Calu3 (cell line): ENCODE data around the gene BPNT1. TPM values are rescaled to one million over a fixed set of nuclear protein-coding genes. Genes with fewer than 3 reads are reported as not detected.
A peak's percentile ranks its signal among the peaks of the same experiment; 100 is the strongest.

Experiments
- BruUV-seq: library from RNA; stranded (reverse); fragments of 400-500 nt; replicated peaks from 2 replicates; lab custom pipeline; 2021; lab: Mats Ljungman, UMichigan
- CTCF ChIA-PET: fragments of 300-600 bp; sonication (Branson Sonifier 250); formaldehyde crosslinking; loops from one replicate; lab custom pipeline; 2022; ENCODE audit warnings: antibody characterized with exemption; lab: Charles Lee
- DNase-seq: peaks from one replicate; pipeline ENCODE4 v3.0.0; 2022
- H3K27ac Mint-ChIP-seq: one replicate; pipeline ENCODE4 v1.8.0; 2022; ENCODE audit warnings: mixed read lengths; ENCODE audit not compliant: unreplicated experiment
- H3K27me3 Mint-ChIP-seq: one replicate; pipeline ENCODE4 v1.8.0; 2022; ENCODE audit warnings: mixed read lengths; ENCODE audit not compliant: unreplicated experiment
- H3K36me3 Mint-ChIP-seq: one replicate; pipeline ENCODE4 v1.8.0; 2022; ENCODE audit warnings: mild to moderate bottlenecking, moderate library complexity, mixed read lengths; ENCODE audit not compliant: insufficient read depth, unreplicated experiment
- H3K4me1 Mint-ChIP-seq: one replicate; pipeline ENCODE4 v1.8.0; 2022; ENCODE audit warnings: mild to moderate bottlenecking, low read depth, mixed read lengths; ENCODE audit not compliant: unreplicated experiment
- H3K4me3 Mint-ChIP-seq: one replicate; pipeline ENCODE4 v1.8.0; 2022; ENCODE audit warnings: mild to moderate bottlenecking, low read depth, moderate library complexity, mixed read lengths; ENCODE audit not compliant: unreplicated experiment
- H3K9me3 Mint-ChIP-seq: one replicate; pipeline ENCODE4 v1.8.0; 2022; ENCODE audit warnings: low read depth, mixed read lengths; ENCODE audit not compliant: unreplicated experiment
- CTCF ChIP-seq: fragments of 200-600 bp; IDR thresholded peaks from one replicate; pipeline ENCODE4 v1.8.0; 2022; ENCODE audit warnings: antibody characterized with exemption; ENCODE audit not compliant: unreplicated experiment
- intact Hi-C: fragments of 100-400 bp; cut with micrococcal nuclease; formaldehyde crosslinking; loops from one replicate; pipeline ENCODE4 v1.10.0; 2022; ENCODE audit not compliant: unreplicated experiment
- total RNA-seq: library from RNA; stranded (reverse); gene quantifications from 2 replicates; pipeline ENCODE4 v1.2.3, GENCODE V29; 2022

The BPNT1 gene
- total RNA-seq, 1 experiment from 2014 or later: 46.9 TPM

GRCh38 chr1:220045356-220046051 lies 44.1 kb downstream of the BPNT1 start:
- TF ChIP-seq CTCF: no peak
- Mint-ChIP-seq H3K36me3 (peaks cover 55% of the 10 kb centered on the region), H3K9me3 (no peaks in the 10 kb centered on the region), H3K27me3 (no peaks in the 10 kb centered on the region), H3K27ac (peak overlapping the region; percentile 99), H3K4me3 (peak overlapping the region; percentile 97), H3K4me1 (peaks cover 10% of the 10 kb centered on the region)
- peak; percentile 9 for DNase-seq
- BruUV-seq: no TSS peak
- CTCF ChIA-PET: interaction anchor here (0.6 to 0.7 kb wide), 3 partner anchors 11 to 254 kb away, joined by 3 to 4 read pairs (median 3); no protein-coding TSS in a partner anchor
- intact Hi-C loops: loop anchor here (5.0 kb wide), 1 partner anchor 442 kb away; no protein-coding TSS in a partner anchor

DNA sequence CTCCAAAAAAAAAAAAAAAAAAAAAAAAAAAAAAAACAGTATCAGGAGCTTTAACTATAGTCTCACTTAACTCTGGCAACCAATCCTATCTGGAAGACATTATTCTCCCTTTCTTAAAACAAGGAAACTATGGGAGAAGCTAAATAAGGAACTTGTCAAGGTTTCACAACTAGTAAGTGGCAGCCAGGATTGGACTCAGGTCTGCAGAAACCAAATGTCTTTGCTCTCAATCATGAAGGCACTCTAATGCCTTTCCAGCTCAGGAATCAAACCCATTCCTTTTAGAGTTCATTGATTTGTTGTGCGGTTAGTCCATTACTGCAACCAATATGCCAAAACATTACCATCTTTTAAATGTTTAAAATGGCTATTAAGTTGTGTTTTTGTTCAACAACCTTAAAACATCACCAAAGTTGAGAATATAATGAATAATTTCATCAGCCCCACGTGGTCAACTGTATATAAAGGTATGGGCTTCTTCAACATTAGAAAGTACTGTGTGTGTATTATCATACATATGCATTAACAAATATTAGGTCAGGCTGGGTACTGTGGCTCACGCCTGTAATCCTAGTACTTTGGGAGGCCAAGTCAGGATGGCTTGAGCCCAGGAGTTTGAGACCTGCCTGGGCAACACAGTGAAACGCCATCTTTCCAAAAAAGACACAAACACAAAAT lies 44.8 kb downstream of the BPNT1 start:
- H3K4me3 Mint-ChIP-seq: peak overlapping the region; percentile 97
- no TSS peak for BruUV-seq
- H3K27me3 Mint-ChIP-seq: no peaks in the 10 kb centered on the region
- no peaks in the 10 kb centered on the region for H3K9me3 Mint-ChIP-seq
- H3K36me3 Mint-ChIP-seq: peaks cover 62% of the 10 kb centered on the region
- DNase-seq: no peak
- peaks cover 10% of the 10 kb centered on the region for H3K4me1 Mint-ChIP-seq
- no peak for TF ChIP-seq CTCF
- intact Hi-C loops: loop anchor here (5.0 kb wide), 1 partner anchor 442 kb away; no protein-coding TSS in a partner anchor
- CTCF ChIA-PET: no interaction called here
- H3K27ac Mint-ChIP-seq: peak overlapping the region; percentile 99

DNA sequence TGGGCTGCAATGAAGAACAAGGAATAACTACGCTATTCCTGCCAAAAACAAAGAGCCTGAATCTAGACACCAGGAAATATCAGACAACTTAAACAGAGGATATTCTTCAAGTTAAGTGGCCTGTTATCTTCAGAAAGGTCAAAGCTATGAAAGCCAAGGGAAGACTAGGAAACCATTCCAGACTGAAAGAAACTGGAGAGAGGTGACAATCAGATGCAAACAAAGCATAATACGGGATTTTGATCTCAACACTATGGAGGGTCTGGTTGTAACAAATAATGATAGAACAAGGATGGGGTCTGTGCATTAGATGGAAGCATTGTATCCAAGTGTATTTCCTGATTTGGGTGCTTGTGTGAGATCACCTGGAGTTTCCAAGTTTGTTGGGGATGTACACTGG lies 45.9 kb downstream of the BPNT1 start:
- Mint-ChIP-seq H3K27ac (peak overlapping the region; percentile 9), H3K9me3 (no peaks in the 10 kb centered on the region), H3K36me3 (peaks cover 69% of the 10 kb centered on the region), H3K4me3 (peak overlapping the region; percentile 97), H3K4me1 (peaks cover 15% of the 10 kb centered on the region), H3K27me3 (no peaks in the 10 kb centered on the region)
- BruUV-seq: no TSS peak
- no peak for DNase-seq
- CTCF ChIA-PET: no interaction called here
- intact Hi-C loops: no loop called here
- TF ChIP-seq CTCF: no peak

DNA sequence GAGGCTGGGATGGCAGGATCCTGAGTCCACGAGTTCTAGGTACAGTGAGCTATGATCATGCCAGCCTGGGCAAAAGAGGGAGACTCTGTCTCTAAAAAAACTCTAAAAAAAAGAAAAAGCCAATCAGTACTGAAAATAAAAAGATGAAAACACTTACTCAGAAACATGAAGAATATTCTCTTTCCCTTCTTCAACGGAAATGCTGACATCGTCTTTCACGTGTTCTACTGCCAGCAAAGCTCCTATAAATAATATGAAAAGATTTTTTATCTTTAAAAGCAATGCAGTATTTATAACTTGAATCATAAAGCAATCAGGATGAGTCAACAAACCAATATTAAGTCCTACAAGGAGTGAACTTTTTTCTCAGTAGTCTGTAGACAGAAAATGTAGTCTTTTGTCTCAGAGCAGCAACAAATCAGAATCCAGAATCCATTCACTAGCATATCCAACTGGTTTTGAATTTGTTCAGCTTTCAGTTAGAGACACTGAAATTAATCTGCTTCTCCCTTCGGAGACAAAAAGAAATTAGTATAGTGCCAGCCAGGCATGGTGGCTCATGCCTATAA lies 49.5 kb downstream of the BPNT1 start:
- Mint-ChIP-seq H3K27ac (no peak overlapping the region), H3K27me3 (no peaks in the 10 kb centered on the region), H3K4me3 (no peak overlapping the region), H3K9me3 (no peaks in the 10 kb centered on the region), H3K36me3 (peaks cover 70% of the 10 kb centered on the region), H3K4me1 (peaks cover 18% of the 10 kb centered on the region)
- DNase-seq: no peak
- no peak for TF ChIP-seq CTCF
- intact Hi-C loops: no loop called here
- BruUV-seq: no TSS peak
- CTCF ChIA-PET: no interaction called here
